ENCODE data around the gene PCDHGB7. TPM values are rescaled to one million over a fixed set of nuclear protein-coding genes. Genes with fewer than 3 reads are reported as not detected.
A peak's percentile ranks its signal among the peaks of the same experiment; 100 is the strongest.
"Not testable (repeated sequence)": the region's sequence is repeated elsewhere in the genome, so short reads cannot be mapped to it uniquely, and the experiment has no call there.

Gene PCDHGB7
- total RNA-seq, result 10.2 TPM

DNA sequence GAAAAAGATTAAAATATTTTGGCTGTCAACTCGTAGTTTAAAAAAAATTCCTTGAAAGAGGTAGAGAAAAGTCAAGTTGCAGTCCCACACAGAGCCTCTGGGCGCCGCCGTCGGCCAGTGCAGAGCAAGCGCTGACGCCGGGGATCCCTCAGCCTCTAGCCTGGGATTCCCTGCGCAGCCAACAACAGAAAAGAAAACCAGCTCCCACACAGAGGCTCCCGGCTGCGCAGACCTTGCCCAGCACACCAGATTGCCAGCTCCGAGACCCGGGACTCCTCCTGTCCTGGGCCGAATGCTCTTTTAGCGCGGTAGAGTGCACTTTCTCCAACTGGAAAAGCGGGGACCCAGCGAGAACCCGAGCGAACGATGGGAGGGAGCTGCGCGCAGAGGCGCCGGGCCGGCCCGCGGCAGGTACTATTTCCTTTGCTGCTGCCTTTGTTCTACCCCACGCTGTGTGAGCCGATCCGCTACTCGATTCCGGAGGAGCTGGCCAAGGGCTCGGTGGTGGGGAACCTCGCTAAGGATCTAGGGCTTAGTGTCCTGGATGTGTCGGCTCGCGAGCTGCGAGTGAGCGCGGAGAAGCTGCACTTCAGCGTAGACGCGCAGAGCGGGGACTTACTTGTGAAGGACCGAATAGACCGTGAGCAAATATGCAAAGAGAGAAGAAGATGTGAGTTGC is at the start of gene PCDHGB7:
Gene PCDHGB7 (plus strand): TSS at position 184 of the 679 bp plus-strand sequence. CDS start 183 bp downstream, at position 367.
- Histone ChIP-seq H3K4me3 (peak within 1 kb of the TSS; percentile 40 to 54), H3K9me3 (peaks cover 98 to 100% of the 10 kb centered on the region in 2 donors)
- not testable (repeated sequence) for H3K27me3 ChIP-seq, H3K27ac ChIP-seq, H3K36me3 ChIP-seq, H3K4me1 ChIP-seq
- intact Hi-C loops (cut with DNase I), result loop anchor here (5.0 kb wide), 1 partner anchor 145 kb away; no protein-coding TSS in a partner anchor
- TF ChIP-seq CTCF (IDR thresholded peaks at IDR 0.05), result peak in 2 of 3 experiments; percentile 34 to 50
- DNase-seq (ENCODE audit: low spot score in 2 of 2), result peak in 1 of 2 donors; percentile 84

GRCh38 chr5:141369994-141370848 is 47.3 kb upstream of the PCDHGB7 start, which contains the start of gene PCDHGB3:
Gene PCDHGB3 (plus strand): TSS chr5:141370242. CDS start chr5:141370395, 153 bp downstream.
- no peak for TF ChIP-seq CTCF (IDR thresholded peaks at IDR 0.05)
- DNase-seq (ENCODE audit: low spot score in 2 of 2), result no peak
- H3K4me1 ChIP-seq, result no peaks in the 10 kb centered on the region
- H3K9me3 ChIP-seq, result peaks cover 94 to 100% of the 10 kb centered on the region in 2 donors
- H3K27ac ChIP-seq, result no peak within 1 kb of the TSS
- H3K27me3 ChIP-seq, result no peaks in the 10 kb centered on the region
- no peaks in the 10 kb centered on the region for H3K36me3 ChIP-seq
- intact Hi-C loops (cut with DNase I), result no loop called here
- H3K4me3 ChIP-seq, result peak within 1 kb of the TSS; percentile 14 to 24

DNA sequence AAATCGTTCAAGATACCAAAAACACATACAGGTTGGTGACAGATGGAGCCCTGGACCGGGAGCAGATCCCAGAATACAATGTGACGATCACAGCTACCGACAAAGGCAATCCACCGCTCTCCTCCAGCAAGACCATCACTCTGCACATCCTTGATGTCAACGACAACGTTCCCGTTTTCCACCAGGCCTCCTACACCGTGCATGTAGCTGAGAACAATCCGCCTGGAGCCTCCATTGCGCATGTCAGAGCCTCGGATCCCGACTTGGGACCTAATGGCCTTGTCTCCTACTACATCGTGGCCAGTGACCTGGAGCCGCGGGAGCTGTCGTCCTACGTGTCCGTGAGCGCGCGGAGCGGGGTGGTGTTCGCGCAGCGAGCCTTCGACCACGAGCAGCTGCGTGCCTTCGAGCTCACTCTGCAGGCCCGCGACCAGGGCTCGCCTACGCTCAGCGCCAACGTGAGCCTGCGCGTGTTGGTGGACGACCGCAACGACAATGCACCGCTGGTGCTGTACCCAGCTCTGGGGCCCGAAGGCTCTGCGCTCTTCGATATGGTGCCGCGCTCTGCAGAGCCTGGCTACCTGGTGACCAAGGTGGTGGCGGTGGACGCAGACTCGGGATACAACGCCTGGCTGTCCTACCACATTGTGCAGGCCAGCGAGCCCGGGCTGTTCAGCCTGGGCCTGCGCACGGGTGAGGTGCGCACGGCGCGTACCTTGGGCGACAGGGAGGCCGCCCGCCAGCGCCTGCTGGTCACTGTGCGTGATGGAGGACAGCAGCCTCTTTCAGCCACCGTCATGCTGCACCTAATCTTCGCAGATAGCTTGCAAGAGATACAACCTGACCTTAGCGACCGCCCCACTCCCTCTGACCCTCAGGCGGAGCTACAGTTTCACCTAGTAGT is 45.7 kb upstream of the PCDHGB7 start:
- intact Hi-C loops (cut with DNase I), result no loop called here

GRCh38 chr5:141373673-141374317 is 43.7 kb upstream of the PCDHGB7 start, which contains the start of gene PCDHGA6:
Gene PCDHGA6 (plus strand): TSS chr5:141373891. CDS start chr5:141374084, 193 bp downstream.
- Histone ChIP-seq H3K27me3 (no peaks in the 10 kb centered on the region), H3K9me3 (peaks cover 92 to 100% of the 10 kb centered on the region in 2 donors), H3K4me3 (peak within 1 kb of the TSS in 1 of 2 donors; percentile 38), H3K36me3 (no peaks in the 10 kb centered on the region), H3K27ac (no peak within 1 kb of the TSS), H3K4me1 (no peaks in the 10 kb centered on the region)
- intact Hi-C loops (cut with DNase I), result no loop called here
- no peak for DNase-seq (ENCODE audit: low spot score in 2 of 2)
- no peak for TF ChIP-seq CTCF (IDR thresholded peaks at IDR 0.05)

More for the DNA sequence above, 45.7 kb upstream of the PCDHGB7 start:
- Histone ChIP-seq H3K4me1 (no peaks in the 10 kb centered on the region), H3K9me3 (peaks cover 90 to 100% of the 10 kb centered on the region in 2 donors), H3K4me3 (no peak overlapping the region), H3K27me3 (no peaks in the 10 kb centered on the region), H3K27ac (no peak overlapping the region), H3K36me3 (no peaks in the 10 kb centered on the region)
- DNase-seq (ENCODE audit: low spot score in 2 of 2), result no peak
- no peak for TF ChIP-seq CTCF (IDR thresholded peaks at IDR 0.05)

Data from ascending aorta (tissue), 2 donors.